Right renal cortex interstitium (tissue), 3 donors: ENCODE measurements around the gene TTC39C. TPM values are rescaled to one million over a fixed set of nuclear protein-coding genes. Genes with fewer than 3 reads are reported as not detected.

ENCODE experiments used
- DNase-seq, 3 donors: peaks; one replicate each; pipeline ENCODE4 v3.0.0-alpha.2; 2013; ENCODE audit warnings: low read depth in 3 of 3, low spot score in 2 of 3
- polyA plus RNA-seq, 3 donors: library from polyadenylated mRNA; unstranded; fragments of 120-200 nt; gene quantifications; one replicate each; pipeline ENCODE4 v1.2.1, GENCODE V29; 2013; ENCODE audit not compliant: insufficient read length in 3 of 3

Gene TTC39C
- polyA plus RNA-seq: 1 to 10 TPM; 6.9 to 9.3 (median 6.9) TPM

DNA sequence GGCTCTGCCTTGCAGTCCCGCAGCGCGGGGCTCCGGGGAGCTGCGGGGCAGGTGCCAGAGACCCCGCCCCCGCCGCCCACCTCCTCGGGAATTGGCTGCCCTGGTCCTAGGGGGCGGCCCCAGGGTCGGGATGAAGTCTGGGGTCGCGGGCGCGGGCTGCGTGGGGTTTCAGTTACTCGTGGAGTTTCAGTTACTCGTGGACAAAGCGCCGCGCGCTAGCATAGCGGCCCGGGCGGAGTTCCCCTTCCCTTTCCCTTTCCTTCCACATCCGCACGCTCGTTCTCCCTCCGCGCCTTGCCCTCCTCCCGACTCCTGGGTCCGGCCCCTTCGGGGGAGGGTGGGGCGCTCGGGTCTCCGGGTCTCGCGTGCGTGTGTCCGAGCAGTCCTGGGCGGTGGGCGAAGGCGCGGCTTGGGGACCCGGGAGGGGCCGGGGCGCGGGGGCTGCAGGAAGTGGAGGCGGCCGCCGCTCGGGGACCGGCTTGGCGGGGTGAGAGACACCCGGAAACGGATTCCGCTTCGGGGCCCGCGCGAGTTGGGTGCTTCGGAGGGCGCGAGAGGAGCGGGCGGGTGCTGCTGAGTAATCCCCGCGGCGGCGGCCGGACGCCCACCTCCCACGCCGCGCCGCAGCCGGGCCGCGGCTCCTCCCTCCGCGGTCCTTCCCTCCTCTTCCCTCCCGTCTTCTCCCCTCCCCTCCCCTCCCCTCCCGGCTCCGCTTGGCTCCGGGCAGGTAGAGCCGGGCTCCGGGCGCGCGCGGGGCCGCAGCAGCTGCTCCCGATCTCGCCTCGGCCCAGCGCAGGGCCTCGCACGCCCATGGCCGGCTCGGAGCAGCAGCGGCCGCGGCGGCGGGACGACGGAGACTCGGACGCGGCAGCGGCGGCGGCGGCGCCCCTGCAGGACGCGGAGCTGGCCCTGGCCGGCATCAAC lies at the start of gene TTC39C:
Gene TTC39C, plus strand, starts transcription at position 693 of the 924 bp plus-strand sequence. Its CDS starts 118 bp downstream, at position 811.
- DNase-seq: peak in 1 of 3 donors; percentile 47

DNA sequence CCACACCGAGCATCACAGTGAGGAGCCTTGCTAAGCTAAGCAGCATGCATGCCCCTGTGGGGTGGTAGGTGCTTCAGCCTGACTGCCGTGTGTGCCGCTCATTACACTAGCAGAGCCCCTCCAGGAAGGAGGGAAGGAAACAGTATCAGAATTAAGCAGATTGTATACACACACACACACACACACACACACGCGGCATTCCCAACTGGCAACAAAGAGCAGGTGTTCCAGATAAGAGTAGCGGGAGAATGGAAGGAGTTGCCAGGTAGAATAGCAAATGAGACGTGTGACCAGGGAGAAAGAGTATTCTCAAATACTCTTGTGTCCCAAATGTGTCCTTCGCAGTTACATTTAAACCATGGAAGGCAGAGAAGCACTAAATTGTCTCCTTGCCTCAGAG lies 47.6 kb upstream of the TTC39C start:
- no peak for DNase-seq

DNA sequence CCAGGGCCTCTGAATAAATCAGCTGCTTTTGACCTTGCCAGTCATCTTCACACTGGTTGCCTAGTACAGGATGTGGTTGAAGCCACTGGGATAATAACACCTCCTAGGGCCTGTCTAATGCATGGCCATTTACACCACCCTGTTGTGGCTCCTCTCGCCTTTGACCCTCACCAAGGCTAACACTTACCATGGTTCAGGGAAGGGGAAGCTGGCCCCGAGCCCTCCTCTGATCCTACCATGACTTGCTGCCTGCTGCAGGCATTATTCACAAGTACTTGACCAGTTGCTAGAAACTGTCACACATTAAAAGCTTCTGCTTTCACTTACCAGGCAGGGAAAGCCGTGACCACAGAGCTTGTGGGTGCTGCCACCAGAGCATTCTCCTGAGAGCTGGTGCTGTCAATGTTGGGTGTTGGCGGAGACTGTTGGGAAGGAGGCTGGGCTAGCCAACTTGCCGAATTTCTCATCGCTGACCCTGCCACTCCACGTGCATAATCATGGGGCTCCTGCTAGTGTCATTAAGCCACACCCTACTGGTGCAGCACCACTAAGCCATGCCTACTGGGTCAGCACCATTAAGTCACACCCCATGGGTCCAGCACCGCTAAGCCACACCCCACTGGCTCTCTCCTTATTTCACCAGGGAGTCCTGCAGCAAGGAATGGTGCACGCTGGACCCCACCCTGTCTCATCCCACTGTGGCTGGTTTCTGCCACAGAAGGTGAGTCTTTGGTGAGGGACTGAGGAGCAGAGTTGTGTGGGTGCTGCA lies 47.0 kb upstream of the TTC39C start:
- DNase-seq: no peak

DNA sequence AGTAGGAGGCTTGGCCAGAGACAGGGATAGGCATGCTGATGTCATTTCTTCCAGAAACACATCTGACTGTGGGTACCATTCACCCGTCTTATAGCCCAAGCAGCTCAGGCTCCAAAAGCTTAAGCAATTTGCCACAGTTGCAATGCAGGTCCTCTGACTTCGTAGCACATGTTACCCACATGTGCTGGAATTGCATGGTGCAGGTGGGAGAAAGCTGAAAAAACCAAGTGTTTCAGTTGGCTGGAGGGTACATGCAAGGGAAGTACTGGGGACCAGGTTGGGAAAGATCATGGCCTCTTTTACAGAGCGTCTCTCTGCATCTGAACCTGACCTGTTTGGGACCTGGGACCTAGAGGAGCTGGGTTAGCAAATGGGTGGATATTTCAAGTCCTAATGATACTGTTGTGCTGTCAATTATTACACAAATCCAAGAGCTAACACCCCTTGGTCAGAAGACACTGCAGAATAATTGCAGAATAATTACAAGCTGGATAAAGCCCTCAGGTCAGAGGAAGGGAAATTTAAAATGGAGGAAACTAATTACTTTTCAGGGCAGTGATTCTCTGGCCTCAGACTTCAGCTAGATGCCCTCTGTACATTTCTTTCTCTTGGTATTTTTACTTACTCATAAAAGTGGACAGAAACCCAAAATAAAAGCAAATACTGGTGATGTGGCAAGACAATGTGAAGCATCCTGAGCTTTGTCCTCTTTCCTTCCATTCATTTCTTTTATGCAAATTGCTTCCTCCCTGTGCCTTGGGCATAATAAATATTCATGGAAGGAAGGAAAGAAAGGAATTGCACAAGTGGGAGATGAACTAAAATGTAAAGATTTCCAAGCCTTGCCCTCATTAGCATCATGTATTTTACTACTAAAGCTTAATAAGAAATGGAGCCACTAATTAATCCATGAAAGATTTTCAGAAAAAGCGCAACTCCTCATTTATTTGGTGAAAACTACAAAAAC lies 45.6 kb upstream of the TTC39C start:
- DNase-seq: no peak

DNA sequence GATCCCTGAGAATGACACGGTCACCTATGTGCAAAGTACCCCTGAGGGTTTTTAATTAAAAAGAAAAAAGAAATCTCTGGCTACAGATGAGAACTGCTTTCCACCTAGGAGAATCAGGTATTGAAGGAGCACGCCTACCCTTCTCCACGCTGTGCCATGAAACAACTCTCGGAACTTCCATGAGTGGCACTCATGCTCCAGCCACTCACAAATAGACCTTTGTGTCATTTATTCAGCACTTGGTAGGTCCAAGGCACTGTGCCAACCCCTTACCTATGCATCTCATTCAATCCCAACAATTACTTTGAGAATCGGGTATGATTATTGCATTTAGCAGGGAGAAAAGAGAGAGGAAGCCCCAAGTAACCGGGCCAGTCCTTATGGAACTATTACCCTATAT lies 44.9 kb upstream of the TTC39C start:
- no peak for DNase-seq

DNA sequence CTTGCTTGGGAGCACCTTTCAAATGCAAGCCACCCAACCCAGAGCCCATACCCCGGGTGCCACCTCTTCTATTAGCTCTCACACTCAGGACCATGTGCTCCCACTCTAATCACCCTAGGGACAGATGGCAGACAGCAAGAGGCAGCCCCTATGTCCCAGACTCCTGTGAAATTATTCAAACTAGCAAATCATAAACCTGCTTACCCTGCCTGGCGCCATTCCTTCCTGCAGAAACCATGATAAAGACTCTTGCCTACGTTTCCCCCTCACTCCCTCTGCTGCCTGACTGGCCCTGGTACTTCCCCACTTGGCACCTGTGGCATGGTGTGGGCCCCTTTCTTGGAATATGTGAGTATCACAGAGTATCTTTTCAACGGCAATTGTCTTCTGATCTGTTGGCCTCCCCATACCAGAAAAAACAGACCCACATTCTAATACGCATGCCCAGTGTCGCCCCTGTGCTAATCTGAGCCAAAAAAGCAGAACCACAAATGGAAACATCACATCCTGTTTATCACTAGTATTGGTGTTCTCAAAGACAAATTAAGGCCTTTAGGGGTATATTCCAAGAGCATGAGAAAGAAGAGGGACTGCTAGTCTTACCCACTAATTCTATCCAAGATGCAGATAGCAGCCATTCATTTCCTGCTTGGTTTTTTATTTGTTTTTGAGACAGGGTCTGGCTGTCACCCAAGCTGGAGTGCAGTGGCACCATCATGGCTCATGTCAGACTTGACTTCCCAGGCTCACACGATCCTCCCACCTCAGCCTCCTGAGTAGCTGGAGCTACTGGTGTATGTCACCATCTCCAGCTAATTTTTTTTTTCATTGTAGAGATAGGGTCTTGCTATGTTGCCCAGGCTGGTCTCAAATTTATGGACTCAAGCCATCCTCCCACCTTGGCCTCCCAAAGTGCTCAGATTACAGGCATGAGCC lies 44.1 kb upstream of the TTC39C start:
- no peak for DNase-seq

DNA sequence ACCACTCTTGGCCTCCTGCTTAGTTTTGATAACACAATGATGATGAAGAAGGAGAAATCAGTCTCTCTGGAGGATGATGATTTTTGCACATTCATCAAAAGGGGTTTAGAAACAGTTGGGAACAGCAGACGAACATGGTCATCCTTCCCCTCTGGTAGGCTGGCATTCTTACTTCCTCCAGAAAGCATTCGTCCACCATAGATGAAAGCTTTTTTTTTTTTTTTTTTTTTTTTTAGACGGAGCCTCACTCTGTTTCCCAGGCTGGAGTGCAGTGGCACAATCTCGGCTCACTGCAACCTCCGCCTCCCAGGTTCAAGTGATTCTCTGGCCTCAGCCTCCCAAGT lies 43.5 kb upstream of the TTC39C start:
- DNase-seq: no peak

DNA sequence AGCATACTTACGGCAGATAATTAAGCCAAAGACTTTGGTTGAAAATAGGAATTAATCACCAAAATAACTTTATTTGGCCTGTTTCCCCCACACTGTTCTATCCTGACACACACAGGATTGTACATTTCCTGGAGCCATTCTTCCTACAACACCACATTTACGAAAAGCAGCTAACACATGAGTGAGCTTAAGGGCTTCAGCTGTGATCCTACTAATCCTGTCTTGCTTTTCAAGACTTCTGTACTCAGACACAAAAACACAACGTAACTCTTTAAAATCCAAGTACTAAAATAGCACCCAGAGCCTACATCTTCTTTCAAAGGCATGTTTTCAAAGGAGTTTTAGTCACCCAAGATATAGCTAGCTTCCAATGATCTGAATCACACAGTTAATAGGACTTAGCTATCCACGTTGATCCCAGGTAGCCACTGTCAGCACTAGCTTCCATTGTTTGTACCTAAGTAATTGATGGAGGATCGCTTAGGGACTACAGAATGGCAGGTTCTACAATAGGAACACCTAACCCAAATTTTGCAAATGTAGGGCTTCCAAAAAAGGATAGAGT lies 42.8 kb upstream of the TTC39C start:
- DNase-seq: no peak

DNA sequence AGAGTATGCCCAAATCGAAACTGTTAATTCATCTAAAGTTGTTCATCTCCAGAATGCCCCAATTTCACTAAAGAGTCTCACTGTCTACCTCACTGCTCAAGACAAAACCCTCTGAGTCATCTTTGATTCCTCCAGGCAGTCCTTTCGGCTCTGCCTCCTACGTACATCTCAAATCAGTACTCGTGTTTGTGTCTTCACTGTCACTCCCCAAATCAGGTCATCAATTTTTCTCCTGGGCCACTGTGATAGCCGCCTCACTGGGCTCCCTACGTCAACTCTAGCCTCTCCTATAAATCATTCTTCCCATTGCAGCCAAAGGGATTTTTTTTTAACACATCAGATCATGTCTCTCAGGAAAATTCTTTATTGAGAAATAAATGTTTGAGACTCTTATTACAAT lies 42.1 kb upstream of the TTC39C start:
- no peak for DNase-seq

DNA sequence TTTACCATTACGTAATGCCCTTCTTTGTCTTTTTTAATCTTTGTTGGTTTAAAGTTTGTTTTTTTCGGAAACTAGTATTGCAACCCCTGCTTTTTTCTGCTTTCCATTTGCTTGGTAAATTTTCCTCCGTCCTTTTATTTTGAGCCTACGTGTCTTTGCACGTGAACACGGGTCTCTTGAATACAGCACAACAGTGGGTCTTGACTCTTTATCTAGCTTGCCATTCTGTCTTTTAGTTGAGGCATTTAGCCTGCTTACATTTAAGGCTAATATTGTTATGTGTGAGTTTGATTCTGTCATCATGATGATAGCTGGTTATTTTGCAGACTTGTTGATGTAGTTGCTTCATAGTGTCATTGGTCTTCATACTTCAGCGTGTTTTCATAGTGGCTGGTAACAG lies 37.5 kb upstream of the TTC39C start:
- DNase-seq: no peak

DNA sequence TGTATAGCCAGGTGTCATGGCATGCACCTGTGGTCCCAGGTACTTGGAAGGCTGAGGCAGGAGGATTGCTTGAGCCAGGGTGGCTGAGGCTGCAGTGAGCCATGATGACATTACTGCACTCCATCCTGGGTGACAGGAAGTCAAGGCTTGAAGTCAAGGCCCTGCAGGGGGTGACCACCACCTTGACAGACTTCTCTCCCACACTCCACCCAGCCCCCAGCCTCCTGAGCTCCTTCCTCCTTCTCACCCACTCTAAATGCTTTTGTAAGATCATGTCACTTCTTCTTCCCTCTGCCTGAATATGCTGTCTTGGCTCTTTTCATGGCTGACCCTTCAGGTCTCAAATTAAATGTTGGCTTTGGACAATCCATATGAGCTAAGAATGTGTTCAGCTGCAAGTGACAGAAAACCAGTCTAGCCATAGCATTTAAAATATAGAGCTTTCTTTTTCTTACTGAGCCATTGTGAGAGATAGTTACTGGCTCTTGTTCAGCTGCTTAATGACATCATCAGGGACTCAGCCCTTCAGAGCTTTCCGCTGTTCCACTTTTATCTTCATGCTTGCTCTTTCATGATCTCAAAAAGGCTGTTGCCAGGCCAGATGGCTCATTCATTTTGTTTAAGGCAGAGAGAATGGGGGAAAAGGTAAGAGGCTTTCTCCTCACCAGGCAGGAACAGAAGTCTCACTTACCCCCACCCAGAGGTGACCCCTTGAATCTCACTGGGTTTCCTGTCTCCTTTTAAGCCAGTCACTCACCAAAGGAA lies 36.7 kb upstream of the TTC39C start:
- DNase-seq: no peak

DNA sequence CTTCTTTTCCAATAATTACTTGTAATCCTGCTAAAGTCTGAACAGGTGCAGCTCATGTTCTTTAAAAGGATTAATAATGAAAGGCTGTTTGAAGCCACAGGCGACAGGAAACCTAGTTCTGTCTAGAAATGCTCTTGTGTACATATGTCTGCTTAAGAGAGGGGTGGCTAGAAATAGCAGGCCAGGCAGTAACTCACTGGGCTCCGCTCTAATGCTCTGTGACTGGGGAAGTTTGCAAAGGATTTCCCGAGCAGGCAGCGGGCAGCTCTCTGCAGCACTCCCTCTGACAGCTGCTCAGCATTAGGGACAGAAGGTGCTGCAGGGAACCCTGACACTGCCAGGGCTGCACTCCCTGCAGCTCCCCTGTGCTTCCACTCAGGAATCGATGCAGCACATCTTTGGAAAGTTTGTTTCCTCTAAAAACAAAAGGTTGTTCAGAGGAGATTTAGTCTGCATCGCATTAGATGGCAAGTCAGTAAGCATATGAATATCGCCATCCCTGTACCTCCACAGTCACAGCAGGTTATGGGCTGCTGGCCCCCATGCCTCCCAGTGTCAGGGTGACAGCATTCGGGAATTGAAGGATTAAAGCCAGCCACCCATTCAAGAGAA lies 33.1 kb upstream of the TTC39C start:
- DNase-seq: no peak

DNA sequence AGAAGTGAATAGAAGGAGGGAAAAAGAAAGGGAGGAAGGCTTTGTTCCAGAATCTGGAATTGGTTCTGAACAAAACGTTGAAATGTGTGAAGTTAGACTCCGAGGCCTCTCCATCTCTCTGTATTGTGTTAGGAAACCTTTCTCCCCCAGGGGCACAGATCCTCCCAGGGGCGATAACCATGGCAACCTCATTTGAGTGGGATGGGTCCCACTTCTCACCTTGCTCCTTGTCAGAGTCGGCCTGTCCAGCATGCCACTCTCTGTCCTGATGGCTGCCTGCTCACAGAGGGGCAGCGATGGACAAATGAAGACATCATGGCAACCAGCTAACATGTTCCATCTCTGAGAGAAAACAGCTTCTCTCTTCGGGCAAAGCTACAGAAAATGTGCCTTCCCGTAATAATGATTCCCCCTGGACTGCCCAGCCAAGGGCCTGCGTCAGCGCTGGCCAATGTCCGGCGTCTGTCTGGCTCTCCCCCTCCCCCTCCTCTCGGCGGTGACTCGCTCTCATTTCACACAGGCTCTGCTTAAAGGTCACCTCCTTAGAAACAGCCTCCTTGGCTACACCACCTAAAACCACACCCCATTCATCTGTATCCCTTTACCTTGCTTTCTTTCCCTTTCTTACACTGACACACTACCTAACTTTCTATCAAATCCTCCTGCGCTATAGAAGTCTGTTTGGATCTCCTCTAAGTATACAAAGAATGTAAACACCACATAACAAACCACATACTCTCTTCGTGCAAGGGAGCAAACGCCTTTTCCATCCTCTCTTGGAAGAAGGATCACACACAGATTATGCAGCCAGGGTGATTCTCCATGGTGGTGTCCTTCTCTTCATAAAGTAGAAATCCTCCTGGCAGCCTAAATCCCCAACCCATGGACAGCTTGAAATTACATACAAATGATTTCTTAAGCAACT lies 32.1 kb upstream of the TTC39C start:
- no peak for DNase-seq

DNA sequence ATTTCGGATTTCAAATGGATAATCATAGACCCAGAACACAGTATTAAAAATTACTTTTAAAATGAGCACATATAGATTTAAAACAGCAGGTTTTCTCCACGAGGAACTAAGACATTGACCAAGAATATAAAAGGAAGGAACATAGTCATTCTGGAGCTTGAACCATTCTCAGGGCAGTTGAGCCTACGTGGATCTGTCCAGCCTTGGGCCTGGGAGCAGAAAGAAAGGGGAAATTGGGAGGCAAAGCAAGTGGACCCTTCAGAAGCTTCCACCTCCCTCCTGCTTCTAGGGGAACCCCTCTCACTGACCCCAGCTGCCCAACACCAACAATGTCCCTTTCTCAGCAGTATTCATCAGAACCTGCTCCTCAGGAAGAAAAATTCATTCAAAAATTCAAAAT lies 31.4 kb upstream of the TTC39C start:
- DNase-seq: no peak

DNA sequence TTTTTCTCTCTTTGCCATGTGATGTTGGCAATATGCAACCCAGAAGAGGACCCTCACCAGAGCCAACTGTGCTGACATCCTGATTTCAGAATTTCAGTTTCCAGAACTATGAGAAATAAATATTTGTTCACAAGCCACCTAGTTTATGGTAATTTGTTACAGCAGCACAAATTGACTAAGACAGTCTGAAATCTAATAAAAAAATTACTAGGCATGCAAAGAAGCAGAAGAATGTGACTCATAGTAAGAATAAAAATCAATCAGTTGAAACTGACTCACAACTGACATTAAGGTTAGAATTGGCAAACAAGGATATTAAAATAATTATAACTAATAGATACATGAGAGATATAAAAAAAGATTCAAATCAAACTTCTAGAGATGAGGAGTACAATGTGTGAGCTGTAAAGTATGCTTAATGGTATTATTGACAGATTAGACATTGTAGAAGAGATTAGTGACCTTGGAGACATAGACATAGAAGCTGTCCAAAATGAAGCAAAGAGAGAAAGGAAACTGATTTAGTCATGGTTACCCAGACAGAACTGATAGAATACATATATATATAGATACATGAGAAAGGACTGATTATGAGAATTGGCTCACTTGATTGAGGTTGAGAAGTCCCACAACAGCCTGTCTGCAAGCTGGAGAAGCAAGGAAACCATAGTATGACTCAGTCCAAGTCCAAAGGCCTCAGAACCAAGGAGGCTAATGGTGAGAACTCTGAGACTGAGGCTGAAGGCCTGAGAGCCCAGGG lies 27.8 kb upstream of the TTC39C start:
- DNase-seq: no peak
